ENCODE results near the gene GCKR. TPM values are rescaled to one million over a fixed set of nuclear protein-coding genes. Genes with fewer than 3 reads are reported as not detected.

GCKR gene
- total RNA-seq, 1 experiment from 2014 or later, result not detected

DNA sequence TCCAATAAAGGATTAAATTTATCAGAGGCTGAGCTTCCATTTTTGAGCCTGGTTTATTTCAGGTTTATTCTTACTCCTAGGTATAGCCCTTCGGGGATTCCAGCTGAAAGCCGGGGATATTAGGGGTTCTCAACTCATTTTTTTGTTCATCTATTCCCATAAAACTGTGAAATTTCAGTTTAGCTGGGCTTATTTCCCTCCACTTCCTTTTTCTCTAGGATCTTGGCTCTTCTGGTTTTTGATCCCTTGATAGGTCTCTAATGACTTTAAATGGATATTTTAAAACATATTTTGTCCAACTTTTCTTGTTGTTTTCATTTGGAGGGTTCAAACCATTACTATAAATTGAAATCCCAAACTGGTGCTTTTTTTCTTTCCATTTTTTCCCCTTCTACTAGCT, 62.6 kb downstream of the GCKR start:
- Histone ChIP-seq H3K9me2 (ENCODE audit: insufficient read depth) (no peaks in the 10 kb centered on the region), H2AFZ (ENCODE audit: low read depth, low read length, poor library complexity, severe bottlenecking) (no peak overlapping the region)

DNA sequence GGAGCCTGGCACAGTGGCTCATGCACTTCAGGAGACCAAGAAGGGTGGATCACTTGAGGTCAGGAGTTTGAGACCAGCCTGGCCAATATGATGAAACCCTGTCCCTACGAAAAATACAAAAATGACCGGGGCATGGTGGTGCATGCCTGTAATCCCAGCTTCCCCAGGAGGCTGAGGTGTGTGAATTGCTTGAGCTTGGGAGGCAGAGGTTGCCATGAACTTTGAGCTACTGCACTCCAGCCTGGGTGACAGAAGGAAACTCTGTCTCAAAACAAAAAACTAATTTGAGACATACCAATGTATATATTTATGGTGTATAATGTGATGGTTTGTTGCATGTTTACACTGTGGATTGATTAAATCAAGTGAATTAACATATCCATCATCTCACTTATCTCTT, 64.4 kb downstream of the GCKR start:
- Histone ChIP-seq H3K9me2 (ENCODE audit: insufficient read depth) (no peaks in the 10 kb centered on the region), H3K4me2 (ENCODE audit: low read length) (no peak overlapping the region), H3K9me3 (ENCODE audit: control insufficient read depth in 1 of 2, insufficient read depth in 1 of 2, low read depth in 1 of 2, low read length in 2 of 2) (no peaks in the 10 kb centered on the region), H3K36me3 (ENCODE audit: control insufficient read depth in 1 of 2, insufficient read depth in 2 of 2, low read length in 2 of 2) (no peaks in the 10 kb centered on the region), H3K79me2 (ENCODE audit: insufficient read depth, low read length) (no peaks in the 10 kb centered on the region), H3K27me3 (ENCODE audit: insufficient read depth, low read length) (peaks cover 5% of the 10 kb centered on the region; the same call in 1 of the 2 replicates), H3K9ac (ENCODE audit: low read length) (no peak overlapping the region), H4K20me1 (ENCODE audit: insufficient read depth) (no peaks in the 10 kb centered on the region), H3K4me1 (ENCODE audit: control insufficient read depth in 1 of 2, insufficient read depth in 2 of 2, low read length in 2 of 2) (no peaks in the 10 kb centered on the region), H3K4me3 (replicated peaks in 1 of 2; ENCODE audit: low read depth in 1 of 2, low read length in 2 of 2) (no peak overlapping the region), H3K27ac (ENCODE audit: low read depth, low read length) (no peak overlapping the region), H2AFZ (ENCODE audit: low read depth, low read length, poor library complexity, severe bottlenecking) (no peak overlapping the region)
- TF ChIP-seq SIN3A (IDR thresholded peaks at IDR 0.05; ENCODE audit: low read depth) (no peak), EGR1 (IDR thresholded peaks at IDR 0.05; ENCODE audit: low read depth) (no peak), ATF3 (IDR thresholded peaks at IDR 0.05) (no peak), FOSL1 (IDR thresholded peaks at IDR 0.05; ENCODE audit: low read depth) (no peak), SP1 (IDR thresholded peaks at IDR 0.05; ENCODE audit: low read depth) (no peak)
- TF ChIP-seq, protein P1, sequence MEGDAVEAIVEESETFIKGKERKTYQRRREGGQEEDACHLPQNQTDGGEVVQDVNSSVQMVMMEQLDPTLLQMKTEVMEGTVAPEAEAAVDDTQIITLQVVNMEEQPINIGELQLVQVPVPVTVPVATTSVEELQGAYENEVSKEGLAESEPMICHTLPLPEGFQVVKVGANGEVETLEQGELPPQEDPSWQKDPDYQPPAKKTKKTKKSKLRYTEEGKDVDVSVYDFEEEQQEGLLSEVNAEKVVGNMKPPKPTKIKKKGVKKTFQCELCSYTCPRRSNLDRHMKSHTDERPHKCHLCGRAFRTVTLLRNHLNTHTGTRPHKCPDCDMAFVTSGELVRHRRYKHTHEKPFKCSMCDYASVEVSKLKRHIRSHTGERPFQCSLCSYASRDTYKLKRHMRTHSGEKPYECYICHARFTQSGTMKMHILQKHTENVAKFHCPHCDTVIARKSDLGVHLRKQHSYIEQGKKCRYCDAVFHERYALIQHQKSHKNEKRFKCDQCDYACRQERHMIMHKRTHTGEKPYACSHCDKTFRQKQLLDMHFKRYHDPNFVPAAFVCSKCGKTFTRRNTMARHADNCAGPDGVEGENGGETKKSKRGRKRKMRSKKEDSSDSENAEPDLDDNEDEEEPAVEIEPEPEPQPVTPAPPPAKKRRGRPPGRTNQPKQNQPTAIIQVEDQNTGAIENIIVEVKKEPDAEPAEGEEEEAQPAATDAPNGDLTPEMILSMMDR (IDR thresholded peaks at IDR 0.05 in 2 of 3, conservative IDR thresholded peaks at IDR 0.05 in 1 of 3; ENCODE audit: borderline replicate concordance in 1 of 3, insufficient read depth in 1 of 3, low read depth in 2 of 3, low read length in 2 of 3), result no peak
- TF ChIP-seq, protein P2, sequence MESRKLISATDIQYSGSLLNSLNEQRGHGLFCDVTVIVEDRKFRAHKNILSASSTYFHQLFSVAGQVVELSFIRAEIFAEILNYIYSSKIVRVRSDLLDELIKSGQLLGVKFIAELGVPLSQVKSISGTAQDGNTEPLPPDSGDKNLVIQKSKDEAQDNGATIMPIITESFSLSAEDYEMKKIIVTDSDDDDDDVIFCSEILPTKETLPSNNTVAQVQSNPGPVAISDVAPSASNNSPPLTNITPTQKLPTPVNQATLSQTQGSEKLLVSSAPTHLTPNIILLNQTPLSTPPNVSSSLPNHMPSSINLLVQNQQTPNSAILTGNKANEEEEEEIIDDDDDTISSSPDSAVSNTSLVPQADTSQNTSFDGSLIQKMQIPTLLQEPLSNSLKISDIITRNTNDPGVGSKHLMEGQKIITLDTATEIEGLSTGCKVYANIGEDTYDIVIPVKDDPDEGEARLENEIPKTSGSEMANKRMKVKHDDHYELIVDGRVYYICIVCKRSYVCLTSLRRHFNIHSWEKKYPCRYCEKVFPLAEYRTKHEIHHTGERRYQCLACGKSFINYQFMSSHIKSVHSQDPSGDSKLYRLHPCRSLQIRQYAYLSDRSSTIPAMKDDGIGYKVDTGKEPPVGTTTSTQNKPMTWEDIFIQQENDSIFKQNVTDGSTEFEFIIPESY (IDR thresholded peaks at IDR 0.05; ENCODE audit: extremely low read depth, insufficient replicate concordance, low read length), result no peak
- TF ChIP-seq, protein P3, sequence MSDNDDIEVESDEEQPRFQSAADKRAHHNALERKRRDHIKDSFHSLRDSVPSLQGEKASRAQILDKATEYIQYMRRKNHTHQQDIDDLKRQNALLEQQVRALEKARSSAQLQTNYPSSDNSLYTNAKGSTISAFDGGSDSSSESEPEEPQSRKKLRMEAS (IDR thresholded peaks at IDR 0.05), result no peak
- RAD21 ChIA-PET (ENCODE audit: low non-redundant PET in 1 of 2, low total read pairs in 2 of 2, uncharacterized antibody in 2 of 2, unreplicated experiment in 2 of 2), result no interaction called here
- POLR2A ChIA-PET, result no interaction called here
- no peak for DNase-seq (ENCODE audit: low read depth, low spot score)
- no TSS peak for BruUV-seq (replicated peaks)
- ATAC-seq, result no peak
- intact Hi-C loops (cut with micrococcal nuclease), result no loop called here
- CTCF ChIA-PET, result no interaction called here

More for the DNA sequence above, 62.6 kb downstream of the GCKR start:
- no peak for ATAC-seq
- H3K36me3 ChIP-seq (ENCODE audit: control insufficient read depth in 1 of 2, insufficient read depth in 2 of 2, low read length in 2 of 2), result no peaks in the 10 kb centered on the region
- ChIA-PET RAD21 (ENCODE audit: low non-redundant PET in 1 of 2, low total read pairs in 2 of 2, uncharacterized antibody in 2 of 2, unreplicated experiment in 2 of 2) (no interaction called here), POLR2A (no interaction called here), CTCF (no interaction called here)
- no peaks in the 10 kb centered on the region for H3K27me3 ChIP-seq (ENCODE audit: insufficient read depth, low read length)
- H3K9ac ChIP-seq (ENCODE audit: low read length), result no peak overlapping the region
- no peak overlapping the region for H3K27ac ChIP-seq (ENCODE audit: low read depth, low read length)
- intact Hi-C loops (cut with micrococcal nuclease), result no loop called here
- H3K79me2 ChIP-seq (ENCODE audit: insufficient read depth, low read length), result no peaks in the 10 kb centered on the region
- no peak for DNase-seq (ENCODE audit: low read depth, low spot score)
- no peaks in the 10 kb centered on the region for H4K20me1 ChIP-seq (ENCODE audit: insufficient read depth)
- no peaks in the 10 kb centered on the region for H3K4me1 ChIP-seq (ENCODE audit: control insufficient read depth in 1 of 2, insufficient read depth in 2 of 2, low read length in 2 of 2)
- no peaks in the 10 kb centered on the region for H3K9me3 ChIP-seq (ENCODE audit: control insufficient read depth in 1 of 2, insufficient read depth in 1 of 2, low read depth in 1 of 2, low read length in 2 of 2)
- H3K4me3 ChIP-seq (replicated peaks in 1 of 2; ENCODE audit: low read depth in 1 of 2, low read length in 2 of 2), result no peak overlapping the region
- no TSS peak for BruUV-seq (replicated peaks)
- no peak overlapping the region for H3K4me2 ChIP-seq (ENCODE audit: low read length)
- TF ChIP-seq, protein P3 (IDR thresholded peaks at IDR 0.05), result no peak
- TF ChIP-seq EZH2phosphoT487 (IDR thresholded peaks at IDR 0.05; ENCODE audit: borderline replicate concordance), result no peak
- TF ChIP-seq SRF (IDR thresholded peaks at IDR 0.05; ENCODE audit: low read depth), result no peak
- no peak for TF ChIP-seq ATF3 (IDR thresholded peaks at IDR 0.05)
- no peak for TF ChIP-seq POLR2AphosphoS5 (IDR thresholded peaks at IDR 0.05; ENCODE audit: low read depth, low read length)
- TF ChIP-seq FOSL1 (IDR thresholded peaks at IDR 0.05; ENCODE audit: low read depth), result no peak
- TF ChIP-seq JUND (IDR thresholded peaks at IDR 0.05), result no peak
- no peak for TF ChIP-seq POLR2A (IDR thresholded peaks at IDR 0.05; ENCODE audit: borderline replicate concordance, extremely low read depth, insufficient read depth, insufficient read length)
- TF ChIP-seq ZFX (IDR thresholded peaks at IDR 0.05), result no peak
- no peak for TF ChIP-seq CBX3 (IDR thresholded peaks at IDR 0.05; ENCODE audit: low read depth)
- TF ChIP-seq RAD21 (IDR thresholded peaks at IDR 0.05; ENCODE audit: low read depth), result no peak
- no peak for TF ChIP-seq ZNF274 (IDR thresholded peaks at IDR 0.05; ENCODE audit: low read depth, low read length)
- TF ChIP-seq SIN3A (IDR thresholded peaks at IDR 0.05; ENCODE audit: low read depth), result no peak
- TF ChIP-seq SP1 (IDR thresholded peaks at IDR 0.05; ENCODE audit: low read depth), result no peak
- no peak for TF ChIP-seq TCF7L2 (IDR thresholded peaks at IDR 0.05; ENCODE audit: borderline replicate concordance, extremely low read depth, insufficient read depth, insufficient read length)

All from HCT116 (cell line).